C4-2B (cell line): Measurements from ENCODE around the gene TTC28.
A peak's percentile ranks its signal among the peaks of the same experiment; 100 is the strongest.

Experiments
- H3K27ac ChIP-seq: fragments of 450-650 bp; 2 replicates; pipeline ENCODE4 v1.5.1; 2017
- CTCF ChIP-seq: fragments of 450-650 bp; conservative IDR thresholded peaks from 2 replicates; pipeline ENCODE4 v1.5.1; 2017; ENCODE audit warnings: mild to moderate bottlenecking
- ZFX ChIP-seq: fragments of 450-650 bp; IDR thresholded peaks from 2 replicates; pipeline ENCODE4 v1.6.1; 2017

Gene TTC28

DNA sequence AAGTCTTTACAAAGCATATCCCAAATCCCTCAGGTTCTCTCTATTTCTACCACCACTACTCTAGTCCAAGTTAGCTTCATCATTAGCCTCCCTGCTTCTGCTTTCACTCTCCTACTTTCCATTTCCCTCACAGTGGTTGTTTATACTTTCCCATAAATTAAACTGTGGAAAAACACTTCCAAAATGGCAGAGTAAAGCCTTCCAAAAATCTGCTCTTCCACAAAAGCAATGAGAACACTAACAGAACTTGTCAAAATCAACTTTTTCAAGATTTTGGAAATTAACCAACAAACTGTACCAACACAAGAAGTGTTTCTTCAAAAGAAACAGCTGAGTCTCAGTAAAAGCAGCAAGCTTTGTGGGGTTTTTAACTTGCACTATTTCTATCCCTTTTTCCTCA, 71.8 kb downstream of the TTC28 start:
- no peak for TF ChIP-seq CTCF
- TF ChIP-seq ZFX, result no peak
- no peak overlapping the region for H3K27ac ChIP-seq

GRCh38 chr22:28604966-28605761, 74.5 kb downstream of the TTC28 start:
- no peak for TF ChIP-seq CTCF
- no peak for TF ChIP-seq ZFX
- H3K27ac ChIP-seq, result no peak overlapping the region

DNA sequence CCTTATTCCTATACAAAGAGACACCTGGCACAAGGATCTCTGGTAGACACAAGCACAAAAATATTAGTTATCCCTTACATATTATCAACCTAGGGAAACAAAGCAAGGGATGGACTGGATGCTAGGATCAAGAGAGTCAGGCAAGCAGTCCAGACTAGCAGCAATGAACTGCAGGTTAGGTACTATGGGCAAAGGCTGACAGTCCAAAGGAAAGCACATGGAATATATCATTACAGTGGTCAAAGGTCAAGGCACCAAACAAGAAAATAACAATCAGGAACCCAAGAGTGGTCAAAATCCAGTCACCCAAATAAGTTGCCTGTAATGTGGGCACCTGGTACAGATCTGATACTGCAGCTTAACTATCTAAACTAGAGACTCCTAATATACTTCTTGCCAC, 77.7 kb downstream of the TTC28 start:
- H3K27ac ChIP-seq, result no peak overlapping the region
- TF ChIP-seq CTCF, result no peak

- TF ChIP-seq CTCF, result peak; percentile 72
- no peak for TF ChIP-seq ZFX
- no peak overlapping the region for H3K27ac ChIP-seq
Measured at GRCh38 chr22:28600546-28601143, 79.0 kb downstream of the TTC28 start.

DNA sequence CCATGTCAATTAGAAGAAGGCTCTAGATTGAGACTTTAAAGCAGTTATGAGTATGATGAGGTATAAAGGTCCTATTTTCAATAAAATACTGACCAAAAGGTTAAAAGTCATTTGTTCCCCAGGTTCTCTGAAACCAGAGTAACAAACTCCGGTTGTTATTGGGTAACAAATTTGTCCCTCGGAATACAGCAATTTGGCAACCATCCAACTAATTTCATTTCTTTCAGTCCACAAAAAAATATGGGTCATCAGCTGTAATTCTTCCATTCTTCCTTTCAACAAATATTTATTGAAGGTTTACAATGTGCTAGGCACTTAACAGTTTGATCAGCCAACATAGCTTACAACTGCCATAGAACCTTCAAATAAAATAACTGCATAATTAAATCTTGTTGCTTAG, 79.9 kb downstream of the TTC28 start:
- H3K27ac ChIP-seq, result no peak overlapping the region
- no peak for TF ChIP-seq ZFX
- no peak for TF ChIP-seq CTCF

- H3K27ac ChIP-seq, result no peak overlapping the region
- TF ChIP-seq CTCF, result no peak
- no peak for TF ChIP-seq ZFX
Measured at GRCh38 chr22:28597665-28598064, 82.0 kb downstream of the TTC28 start.

- no peak overlapping the region for H3K27ac ChIP-seq
- peak; percentile 91 for TF ChIP-seq CTCF
- no peak for TF ChIP-seq ZFX
Measured at GRCh38 chr22:28594797-28595462, 84.7 kb downstream of the TTC28 start.
